GM10266 (cell line): ENCODE results near the gene GRK2.
"Not testable (repeated sequence)": the region's sequence is repeated elsewhere in the genome, so short reads cannot be mapped to it uniquely, and the experiment has no call there.

ENCODE experiments used
- DNase-seq: peaks from one replicate; pipeline ENCODE4 v3.0.0; 2012; ENCODE audit errors: extremely low spot score
- CTCF ChIP-seq: IDR thresholded peaks from 2 replicates; pipeline ENCODE4 v1.5.1; 2012; ENCODE audit warnings: mild to moderate bottlenecking, low read depth; ENCODE audit not compliant: control insufficient read depth, insufficient read depth; ENCODE audit errors: missing control alignments

The GRK2 gene

DNA sequence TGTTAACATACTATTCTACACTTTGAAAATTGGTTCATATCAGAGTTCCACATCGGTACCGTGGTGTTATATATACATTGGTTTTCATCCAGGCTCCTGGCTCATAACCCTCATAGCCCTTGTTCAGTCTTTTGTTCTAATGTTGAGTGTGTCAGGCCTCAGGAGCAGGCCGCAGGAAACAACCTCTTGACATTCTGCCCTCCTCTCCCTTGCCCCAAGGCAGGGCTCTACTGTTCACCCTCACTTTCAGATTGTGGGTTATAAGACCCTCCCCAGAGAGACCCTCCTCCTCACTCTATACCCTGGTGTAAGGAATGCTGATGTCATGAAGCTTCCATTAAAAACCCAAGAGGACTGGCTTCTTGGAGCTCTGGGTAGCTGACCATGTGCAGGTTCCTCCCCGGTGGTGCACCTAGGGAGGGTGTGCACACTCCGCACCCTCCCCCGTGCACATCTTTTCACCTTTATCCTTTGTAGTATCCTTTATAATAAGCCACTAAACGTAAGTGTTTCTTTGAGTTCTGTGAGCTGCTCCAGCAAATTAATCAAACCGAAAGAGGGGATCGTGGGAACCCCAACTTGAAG, 49.1 kb downstream of the GRK2 start:
- no peak for TF ChIP-seq CTCF
- DNase-seq, result peak; percentile 10

GRCh38 chr11:67316882-67317204, 50.6 kb downstream of the GRK2 start:
- DNase-seq, result no peak
- TF ChIP-seq CTCF, result no peak

DNA sequence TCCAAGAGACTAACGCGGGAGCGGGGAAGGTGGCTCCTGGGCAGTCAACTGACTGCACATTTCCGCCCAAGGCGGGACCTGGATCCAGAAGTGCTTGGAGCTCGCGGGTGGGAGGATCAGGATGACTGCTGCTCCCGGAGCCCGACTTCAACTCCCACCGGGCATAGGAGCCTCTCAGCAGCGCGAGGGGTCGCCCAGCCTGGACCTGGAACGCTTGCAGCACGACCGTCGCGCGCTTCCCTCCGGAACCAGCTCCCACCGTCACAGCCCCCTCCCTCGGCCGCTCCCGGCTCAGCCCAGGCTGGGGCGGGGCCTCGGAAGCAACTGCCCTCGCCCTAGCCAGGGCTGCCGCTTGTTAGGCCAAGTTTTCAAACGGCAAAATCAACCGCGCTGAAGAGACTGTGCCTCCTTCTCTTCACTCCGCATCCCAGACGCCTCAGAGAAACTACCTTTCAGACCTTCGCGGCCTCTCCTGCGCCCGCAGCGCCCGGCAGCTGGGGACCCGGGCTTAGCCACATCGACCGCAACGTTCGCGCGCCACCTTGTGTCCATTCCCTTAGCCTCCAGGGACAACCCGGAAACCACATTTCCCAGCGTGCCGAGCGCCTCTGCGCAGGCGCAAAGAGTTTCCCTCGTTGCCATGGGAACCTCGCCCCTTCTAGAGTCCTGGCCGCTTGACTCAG, 51.1 kb downstream of the GRK2 start:
- peak; percentile 96 for TF ChIP-seq CTCF
- DNase-seq, result peak; percentile 99

DNA sequence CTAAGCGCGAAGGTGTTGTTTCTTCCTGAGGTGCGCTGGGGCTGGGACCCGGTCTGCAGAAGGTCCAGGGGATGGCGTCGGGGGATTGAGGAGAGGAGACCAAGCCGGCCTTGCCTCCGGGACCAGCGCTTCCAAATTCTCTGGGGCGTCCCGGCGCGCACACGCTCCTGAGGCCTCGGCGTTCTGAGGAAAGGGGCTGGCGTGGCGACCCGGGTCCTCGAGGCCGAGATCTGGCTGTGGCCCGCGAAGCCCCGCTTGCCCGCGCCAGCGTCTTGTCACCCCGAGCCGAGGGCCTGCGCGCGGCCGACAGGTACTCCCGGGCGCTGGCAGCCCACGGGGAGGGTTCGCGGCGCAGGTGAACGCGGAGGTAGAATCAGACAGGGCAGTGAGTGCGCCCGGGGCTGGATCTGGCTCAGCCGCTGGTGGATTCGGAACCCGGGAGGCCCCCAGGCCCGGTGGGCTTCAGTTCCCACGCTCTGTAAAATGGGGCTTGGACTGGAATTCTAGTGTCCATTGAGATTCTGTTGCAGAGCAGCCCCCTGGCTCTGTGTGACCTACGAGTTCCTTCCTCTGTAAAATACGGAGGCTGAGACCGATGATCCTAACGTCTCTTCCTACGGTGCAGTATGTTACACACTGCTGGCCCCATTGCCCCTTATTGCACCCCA, 51.7 kb downstream of the GRK2 start:
- TF ChIP-seq CTCF, result no peak
- no peak for DNase-seq

DNA sequence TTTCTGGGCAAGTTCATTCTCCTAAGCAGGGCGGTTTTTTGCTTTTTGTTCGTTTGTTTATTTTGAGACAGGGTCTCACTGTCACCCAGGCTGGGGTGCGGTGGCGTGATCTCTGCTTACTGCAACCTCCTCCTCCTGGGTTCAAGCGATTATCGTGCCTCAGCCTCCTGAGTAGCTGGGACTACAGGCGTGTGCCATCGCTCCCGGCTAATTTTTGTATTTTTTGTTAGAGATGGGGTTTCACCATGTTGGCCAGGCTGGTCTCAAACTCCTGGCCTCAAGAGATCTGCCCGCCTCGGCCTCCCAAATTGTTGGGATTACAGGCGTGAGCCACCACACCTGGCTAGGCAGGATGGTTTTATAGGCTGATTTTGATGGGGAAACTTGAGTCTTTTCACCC, 52.6 kb downstream of the GRK2 start:
- DNase-seq, result not testable (repeated sequence)

GRCh38 chr11:67320011-67320410, 53.7 kb downstream of the GRK2 start:
- no peak for DNase-seq
- TF ChIP-seq CTCF, result no peak

DNA sequence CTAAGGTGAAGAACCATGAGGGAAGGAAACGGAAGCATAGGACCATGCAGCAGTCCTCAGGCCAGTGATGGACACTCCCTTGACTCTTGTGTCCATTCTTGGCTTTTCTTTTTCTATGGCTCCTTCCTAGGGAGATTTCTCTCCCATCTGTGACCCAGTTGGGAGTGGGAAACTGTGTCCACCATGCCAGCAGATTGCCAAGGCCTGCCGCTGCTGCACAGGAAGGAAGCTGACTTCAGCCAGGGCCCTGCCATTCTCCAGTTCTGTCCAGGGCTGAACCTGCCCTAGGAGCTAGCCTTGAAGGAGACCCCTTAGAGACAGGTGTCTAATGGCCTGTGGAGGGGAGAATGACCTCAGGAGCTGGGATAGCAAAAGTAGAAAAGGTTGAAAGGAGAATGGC, 54.4 kb downstream of the GRK2 start:
- no peak for DNase-seq
- TF ChIP-seq CTCF, result no peak
